Fibroblast of skin of right quadriceps (primary cell): ENCODE results near the gene MYO15B.

Source experiments
- DNase-seq: peaks from one replicate; pipeline ENCODE4 v3.0.0-alpha.2; 2013

MYO15B gene

DNA sequence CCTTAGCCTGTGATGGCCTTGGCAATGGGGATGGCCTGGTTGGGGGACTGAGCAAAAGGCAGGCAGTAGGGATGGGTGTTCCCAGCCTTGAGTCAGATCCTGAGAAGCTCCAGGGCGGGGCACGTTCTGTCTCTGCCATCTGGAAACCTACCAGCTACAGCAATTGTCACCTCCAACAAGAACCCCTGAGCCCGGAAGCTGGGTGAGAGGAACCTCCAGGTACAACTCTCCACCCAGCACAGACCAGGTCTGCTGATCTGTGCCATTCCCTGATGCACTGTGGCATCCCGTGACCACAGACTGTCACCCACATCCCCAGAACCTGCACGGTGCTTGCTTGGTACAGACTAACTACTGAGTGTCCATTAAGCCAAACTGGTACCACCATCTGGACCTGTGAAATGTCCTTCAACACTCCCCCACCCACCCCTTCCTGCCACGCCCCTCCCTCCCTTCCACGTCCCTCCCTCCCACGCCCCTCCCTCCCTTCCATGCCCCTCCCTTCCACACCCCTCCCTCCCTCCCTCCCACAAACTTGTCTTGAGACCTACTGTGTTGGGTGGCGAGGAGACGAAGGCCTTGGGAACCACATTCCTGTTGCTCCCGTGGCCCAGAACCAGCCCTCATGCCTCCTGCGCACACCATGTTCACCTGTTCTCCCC is 16.6 kb downstream of the MYO15B start:
- no peak for DNase-seq

DNA sequence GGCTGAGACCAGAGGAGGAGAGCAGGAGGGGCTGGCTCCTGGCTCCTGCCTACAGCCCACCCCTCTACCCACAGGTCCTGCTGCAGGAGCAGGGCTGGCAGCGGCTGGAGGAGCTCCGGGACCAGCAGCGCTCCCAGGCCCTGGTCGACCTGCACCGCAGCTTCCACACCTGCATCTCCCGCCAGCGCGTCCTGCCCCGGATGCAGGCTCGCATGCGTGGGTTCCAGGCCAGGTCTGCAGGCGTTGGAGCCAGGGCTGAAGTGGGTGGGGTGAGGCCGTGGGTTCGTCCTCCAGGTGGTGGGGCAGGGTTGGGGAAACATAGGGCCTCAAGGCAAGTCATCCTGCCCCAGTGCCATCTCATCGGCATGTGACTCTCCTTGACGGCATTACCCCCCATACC is 18.2 kb downstream of the MYO15B start:
- no peak for DNase-seq

DNA sequence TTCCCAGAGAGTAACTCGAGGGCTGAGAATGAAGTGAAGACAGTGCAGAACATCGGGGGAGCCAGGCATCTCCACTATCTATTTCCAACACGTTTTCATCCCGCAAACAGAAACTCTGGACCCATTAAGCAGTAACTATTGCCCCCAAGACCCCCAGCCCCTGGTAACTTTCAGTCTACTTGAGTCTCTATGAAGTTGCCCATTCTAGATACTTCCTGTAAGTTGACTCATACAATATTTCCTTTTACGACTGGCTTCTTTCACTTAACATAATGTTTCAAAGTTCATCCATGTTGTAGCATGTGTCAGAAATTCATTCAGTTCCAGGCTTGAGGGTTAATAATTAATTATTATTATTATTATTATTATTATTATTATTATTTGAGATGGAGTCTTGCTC is 19.5 kb downstream of the MYO15B start:
- no peak for DNase-seq

DNA sequence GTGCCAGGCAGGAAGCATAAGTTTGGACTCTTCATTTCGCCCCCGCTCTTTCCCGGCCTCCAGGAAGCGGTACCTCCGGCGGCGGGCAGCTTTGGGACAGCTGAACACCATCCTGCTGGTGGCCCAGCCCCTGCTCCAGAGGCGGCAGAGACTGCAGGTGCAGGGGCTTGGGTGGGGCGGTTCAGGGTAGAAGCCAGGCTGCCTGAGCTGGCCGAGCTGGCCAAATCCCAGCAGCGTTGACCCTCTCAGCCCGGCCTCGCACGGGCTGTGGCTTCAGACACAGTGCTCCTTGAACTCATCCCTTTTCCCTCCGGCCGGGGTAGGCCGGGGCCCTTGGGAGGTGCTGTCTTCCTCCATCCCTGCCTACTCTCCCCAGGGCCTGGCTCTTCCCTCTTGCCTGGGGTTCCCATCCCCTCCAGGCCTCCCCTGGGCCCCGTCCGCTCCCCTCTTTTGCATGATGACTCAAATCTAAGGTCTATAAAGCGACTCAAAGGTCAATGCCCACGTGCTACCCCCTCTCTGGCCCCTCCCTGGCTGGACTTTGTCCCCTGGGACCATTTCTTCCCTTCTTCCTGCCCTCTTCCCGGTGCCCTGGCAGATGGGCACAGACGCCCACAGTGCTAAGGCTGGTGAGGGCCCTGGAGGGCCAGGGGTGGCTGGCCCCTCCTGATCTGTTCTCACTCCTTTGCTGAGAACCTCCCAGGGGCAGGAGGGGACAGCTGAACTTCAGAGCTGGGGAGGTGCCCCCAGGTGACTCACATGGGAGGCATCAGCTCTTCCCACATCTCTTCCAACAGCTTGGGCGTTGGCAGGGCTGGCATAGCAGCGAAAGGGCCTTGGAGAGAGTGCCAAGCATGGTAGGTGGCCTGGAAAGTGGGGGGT is 22.7 kb downstream of the MYO15B start:
- DNase-seq = no peak

DNA sequence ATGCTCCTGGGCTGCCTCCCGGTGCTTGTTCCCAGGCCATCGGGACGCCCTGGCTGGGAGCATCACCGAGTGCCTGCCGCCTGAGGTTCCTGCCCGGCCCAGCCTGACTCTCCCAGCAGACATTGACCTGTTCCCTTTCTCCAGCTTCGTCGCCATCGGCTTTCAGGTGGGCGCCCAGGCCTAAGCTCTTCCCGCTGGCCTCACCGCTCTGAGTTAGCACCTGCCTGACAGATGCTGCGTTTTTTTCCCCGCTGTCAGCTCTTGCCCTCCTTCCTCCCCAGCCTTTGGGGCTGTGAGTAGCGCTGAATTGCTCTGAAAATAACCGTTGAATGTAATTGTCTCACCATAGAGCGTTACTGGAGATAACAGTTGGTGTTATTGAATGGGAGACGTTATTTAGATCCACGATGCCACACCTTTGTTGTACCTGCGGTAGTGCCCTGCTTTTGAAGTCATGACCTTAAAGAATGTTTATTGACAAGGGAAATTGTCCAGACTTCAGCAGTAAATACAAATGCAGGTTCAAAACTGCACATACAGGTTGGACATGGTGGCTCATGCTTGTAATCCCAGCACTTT is 24.3 kb downstream of the MYO15B start:
- no peak for DNase-seq

DNA sequence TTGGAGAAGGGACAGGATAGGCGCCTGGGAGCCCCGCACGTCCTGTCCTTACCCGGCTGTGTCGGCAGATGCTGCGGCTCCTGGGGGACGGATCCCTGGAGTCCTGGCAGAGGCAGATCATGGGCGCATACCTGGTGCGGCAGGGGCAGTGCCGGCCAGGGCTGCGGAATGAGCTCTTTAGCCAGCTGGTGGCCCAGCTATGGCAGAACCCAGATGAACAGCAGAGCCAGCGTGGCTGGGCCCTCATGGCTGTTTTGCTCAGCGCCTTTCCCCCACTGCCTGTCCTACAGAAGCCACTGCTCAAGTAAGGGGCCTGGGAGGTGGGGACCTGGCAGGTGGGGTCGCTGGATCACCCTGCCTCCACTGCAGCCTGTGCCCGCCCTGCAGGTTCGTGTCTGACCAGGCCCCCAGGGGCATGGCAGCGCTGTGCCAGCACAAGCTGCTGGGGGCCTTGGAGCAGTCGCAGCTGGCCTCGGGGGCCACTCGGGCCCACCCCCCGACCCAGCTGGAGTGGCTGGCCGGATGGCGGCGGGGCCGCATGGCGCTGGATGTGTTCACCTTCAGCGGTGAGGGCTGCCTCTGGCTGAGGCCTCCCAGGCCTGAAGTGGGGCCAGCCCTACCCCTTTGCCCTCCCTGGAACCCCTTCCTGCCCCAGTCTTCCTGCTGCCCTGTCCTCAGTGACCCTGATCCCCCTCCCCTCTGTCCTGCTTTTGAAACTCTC is 25.5 kb downstream of the MYO15B start:
- DNase-seq = no peak

DNA sequence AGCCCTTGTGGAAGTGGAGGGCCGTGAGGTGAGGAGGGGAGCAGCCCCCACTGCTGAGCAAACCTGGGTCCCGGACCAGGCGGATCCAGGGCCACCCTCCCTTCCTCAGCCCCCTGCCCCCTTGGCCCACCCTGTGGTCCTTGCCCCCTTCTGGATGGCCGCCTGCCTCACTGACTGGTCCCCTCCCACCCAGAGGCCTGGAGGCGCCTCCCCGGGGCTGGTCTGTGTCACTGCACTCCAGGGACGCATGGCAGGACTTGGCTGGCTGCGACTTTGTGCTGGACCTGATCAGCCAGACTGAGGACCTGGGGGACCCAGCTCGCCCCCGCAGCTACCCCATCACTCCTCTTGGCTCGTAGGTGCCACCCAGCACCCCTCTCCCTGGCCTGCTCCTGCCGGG is 26.4 kb downstream of the MYO15B start:
- no peak for DNase-seq

DNA sequence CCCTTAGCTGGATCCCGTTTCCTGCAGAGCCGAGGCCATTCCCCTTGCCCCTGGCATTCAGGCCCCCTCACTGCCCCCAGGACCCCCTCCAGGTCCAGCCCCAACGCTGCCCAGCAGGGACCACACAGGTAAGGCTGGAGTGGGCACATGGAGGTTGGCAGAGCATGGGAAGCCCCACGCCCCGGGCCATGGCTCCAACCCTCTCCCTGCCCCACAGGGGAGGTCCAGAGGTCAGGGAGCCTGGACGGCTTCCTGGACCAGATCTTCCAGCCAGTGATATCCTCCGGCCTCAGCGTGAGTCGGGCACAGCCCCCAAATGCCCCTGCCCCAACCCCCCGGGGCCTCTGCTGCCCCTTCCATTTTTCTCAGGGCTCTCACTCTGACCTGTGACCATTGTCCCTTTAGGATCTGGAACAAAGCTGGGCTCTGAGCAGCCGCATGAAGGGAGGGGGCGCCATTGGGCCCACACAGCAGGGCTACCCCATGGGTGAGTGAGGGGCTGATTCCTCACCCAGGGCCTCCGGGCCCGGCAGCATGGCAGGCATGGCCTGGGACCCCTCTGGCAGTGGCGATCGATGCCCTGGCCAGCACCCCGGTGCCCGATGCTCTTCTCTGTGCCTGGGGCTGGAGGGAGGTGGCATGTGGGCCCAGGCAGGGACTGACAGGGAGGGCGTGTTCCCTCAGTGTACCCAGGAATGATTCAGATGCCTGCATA is 27.1 kb downstream of the MYO15B start:
- no peak for DNase-seq

DNA sequence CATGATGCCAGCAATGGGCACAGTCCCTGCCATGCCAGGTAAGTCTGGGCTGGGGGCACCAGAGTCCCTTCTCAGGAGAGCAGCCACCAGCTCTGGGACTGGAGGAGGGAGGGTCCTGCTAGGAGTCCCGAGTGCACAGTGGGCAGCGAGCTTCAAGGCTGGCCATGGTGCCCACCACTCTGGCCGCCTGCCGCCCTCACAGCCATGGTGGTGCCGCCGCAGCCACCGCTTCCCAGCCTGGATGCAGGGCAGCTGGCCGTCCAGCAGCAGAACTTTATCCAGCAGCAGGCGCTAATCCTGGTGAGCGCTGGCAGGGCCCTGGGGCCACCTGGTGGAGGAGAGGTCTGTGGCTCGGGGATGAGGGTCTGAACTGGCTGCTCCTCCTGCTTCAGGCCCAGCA is 27.7 kb downstream of the MYO15B start:
- DNase-seq = no peak

DNA sequence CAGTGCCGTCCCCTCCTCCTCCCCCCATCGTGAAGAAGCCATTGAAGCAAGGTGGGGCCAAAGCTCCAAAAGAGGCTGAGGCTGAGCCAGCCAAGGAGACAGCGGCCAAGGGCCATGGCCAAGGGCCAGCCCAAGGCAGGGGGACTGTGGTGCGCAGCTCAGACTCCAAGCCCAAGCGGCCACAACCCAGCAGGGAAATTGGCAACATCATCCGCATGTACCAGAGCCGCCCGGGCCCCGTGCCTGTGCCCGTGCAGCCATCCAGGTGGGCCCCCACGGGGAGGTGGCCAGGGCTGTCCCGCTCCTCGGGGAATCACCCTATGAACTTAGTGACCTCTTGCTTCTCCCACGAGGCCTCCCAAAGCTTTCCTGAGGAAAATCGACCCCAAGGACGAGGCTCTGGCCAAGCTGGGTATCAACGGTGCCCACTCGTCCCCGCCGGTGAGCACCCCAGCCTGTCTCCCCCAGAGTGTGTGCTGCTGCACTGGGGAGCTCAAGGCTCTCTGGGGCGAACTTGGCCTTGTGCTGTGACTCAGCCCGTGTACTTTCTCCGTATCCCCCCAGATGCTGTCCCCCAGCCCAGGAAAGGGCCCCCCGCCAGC is 29.0 kb downstream of the MYO15B start:
- no peak for DNase-seq

DNA sequence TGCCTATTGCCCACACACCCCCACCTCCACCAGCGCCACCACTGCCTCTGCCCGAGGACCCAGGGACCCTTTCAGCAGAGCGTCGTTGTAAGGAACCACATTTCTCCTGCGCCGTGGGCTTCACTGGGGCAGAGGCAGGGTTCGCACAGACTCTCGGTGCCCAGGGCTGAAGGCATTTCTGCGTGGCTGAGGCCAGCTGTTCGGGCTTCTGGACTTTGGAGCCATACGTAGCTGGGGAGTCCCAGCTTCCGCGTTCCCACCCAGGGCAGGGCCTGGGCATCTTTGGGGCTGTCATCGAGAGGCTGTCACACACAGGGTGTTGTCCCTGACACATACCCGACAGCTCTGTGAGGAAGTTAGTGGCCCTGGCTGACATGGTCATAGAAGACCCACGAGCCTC is 29.6 kb downstream of the MYO15B start:
- DNase-seq = no peak

DNA sequence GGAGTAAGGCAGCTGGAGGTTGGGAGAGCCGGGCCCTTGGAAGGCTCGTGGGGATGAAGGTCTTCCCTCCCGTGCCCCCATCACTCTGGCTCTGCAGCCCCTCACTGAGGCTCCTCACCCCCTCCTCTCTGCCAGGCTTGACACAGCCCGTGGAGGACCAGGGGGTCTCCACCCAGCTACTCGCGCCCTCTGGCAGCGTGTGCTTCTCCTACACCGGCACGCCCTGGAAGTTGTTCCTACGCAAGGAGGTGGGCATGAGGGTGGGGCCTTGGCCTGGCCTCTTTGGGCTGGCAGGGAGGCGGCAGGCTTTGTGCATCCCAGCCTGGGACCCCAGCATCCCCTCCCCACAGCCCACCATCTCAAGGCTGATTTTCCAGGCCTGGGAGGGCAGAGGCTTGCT is 30.1 kb downstream of the MYO15B start:
- DNase-seq = no peak

DNA sequence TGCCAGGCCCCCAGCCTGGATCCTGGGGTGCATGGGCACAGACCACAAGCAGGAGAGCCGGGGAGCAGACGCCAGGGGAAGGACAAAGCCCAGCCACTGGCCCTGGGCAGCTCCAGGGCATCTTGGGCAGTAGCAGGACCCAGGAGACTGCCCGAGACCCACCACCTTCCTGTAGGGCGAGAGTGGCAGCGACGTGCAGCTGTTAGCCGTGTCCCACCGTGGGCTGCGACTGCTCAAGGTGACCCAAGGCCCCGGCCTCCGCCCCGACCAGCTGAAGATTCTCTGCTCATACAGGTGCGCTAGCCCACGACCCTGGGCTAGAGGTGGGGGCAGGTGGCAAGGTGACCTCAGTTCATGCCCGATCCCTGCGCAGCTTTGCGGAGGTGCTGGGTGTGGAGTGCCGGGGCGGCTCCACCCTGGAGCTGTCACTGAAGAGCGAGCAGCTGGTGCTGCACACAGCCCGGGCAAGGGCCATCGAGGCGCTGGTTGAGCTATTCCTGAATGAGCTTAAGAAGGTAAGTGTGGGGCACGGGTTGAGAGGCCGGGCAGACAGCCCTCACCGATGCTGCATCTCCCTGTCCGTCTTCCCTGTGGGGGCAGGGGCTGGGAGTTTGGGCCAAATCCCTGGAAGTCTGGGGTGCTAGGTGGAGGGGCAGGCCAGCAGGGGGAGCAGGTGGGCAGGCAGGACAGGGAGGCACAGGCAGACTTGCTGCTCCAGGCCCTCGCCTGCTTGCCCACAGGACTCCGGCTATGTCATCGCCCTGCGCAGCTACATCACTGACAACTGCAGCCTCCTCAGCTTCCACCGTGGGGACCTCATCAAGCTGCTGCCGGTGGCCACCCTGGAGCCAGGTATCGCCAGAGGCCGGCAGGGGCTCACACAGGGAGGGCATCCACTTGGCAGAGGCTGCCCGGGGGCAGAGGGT is 32.2 kb downstream of the MYO15B start:
- peak; percentile 24 for DNase-seq

DNA sequence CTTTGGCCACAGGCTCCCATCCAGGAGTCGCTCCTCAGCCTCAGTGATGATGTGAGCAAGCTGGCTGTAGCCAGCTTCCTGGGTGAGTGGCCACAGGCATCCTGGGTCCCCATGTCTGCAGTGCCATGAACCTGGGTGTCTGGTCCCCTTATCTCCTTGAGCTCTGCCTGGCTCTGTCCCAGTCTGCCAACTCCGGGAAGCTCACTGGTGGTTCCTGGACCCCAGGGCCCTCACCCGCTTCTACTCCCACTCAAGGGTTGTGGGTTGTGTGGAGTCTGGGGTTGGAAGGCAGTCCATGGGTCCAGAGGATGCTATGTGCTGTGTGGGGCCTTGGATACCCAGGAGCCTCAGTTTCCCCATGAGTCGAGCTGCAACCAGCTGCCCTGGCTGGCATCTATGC is 33.9 kb downstream of the MYO15B start:
- DNase-seq = no peak

DNA sequence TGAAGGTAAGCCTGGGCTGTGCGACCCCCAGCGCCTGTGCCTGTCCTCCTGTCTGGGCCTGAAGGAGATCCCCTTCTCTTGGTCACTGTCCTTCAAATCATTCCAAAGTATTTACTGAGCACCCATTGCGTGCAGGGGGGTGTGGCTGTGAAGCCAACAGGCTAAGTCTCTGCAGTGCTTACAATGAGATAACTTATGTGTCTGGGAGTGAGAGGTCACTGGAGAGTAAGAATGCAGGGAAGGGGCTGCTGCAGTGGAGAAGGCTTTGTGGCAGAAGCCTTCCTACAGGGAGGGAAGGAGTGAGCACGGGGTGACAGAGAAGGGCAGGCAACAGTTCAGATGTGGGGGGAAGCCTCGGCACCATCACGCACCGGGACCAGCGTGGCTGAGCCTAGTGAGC is 34.5 kb downstream of the MYO15B start:
- no peak for DNase-seq

DNA sequence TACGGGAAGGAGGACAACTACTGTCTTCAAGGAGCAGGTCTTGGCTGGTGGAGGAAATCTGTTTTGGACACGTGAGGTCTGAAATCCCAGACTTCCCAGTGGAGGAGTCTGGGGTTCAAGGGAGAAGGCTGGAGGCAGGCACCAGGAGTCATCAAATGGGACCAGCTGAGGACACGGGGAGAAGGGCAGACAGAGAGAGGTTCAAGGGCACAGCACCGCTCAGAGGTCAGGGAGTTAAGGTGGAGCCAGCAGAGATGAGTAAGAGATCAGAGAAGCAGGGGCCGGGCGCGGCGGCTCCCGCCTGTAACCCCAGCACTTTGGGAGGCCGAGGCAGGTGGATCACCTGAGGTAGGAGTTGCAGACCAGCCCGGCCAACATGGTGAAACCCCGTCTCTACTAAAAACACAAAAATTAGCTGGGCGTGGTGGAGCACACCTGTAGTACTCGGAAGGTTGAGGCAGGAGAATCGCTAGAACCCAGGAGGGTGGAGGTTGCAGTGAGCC is 35.2 kb downstream of the MYO15B start:
- DNase-seq = no peak

DNA sequence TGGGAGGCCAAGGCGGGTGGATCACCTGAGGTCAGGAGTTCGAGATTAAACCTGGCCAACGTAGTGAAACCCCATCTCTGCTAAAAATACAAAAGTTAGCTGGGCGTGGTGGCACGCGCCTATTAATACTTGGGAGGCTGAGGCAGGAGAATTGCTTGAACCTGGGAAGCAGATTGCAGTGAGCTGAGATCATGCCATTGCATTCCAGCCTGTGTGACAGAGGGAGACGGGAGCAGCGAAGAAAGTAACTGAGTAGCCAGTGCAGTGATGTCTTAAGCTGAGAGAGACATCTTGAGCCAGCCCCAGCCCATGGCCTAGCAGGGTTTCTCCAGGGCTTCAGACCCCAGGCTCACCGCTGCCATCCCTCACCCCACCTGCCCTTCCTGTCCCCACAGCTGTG is 35.8 kb downstream of the MYO15B start:
- DNase-seq = no peak

DNA sequence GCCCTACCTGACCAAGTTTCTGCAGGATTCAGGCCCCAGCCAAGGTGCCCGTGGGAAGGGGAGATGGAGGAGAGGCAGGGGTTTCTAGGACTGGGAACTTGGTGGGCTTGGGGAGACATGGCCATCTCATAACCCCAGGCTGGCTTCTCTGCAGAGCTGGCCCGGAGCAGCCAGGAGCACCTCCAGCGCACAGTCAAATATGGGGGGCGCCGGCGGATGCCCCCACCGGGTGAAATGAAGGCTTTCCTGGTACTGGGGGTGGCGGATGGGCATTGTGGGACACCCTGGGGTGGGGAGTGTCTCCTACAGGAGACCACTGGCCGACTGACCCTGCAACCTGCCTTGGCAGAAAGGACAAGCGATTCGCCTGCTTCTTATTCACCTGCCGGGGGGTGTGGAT is 36.4 kb downstream of the MYO15B start:
- no peak for DNase-seq

DNA sequence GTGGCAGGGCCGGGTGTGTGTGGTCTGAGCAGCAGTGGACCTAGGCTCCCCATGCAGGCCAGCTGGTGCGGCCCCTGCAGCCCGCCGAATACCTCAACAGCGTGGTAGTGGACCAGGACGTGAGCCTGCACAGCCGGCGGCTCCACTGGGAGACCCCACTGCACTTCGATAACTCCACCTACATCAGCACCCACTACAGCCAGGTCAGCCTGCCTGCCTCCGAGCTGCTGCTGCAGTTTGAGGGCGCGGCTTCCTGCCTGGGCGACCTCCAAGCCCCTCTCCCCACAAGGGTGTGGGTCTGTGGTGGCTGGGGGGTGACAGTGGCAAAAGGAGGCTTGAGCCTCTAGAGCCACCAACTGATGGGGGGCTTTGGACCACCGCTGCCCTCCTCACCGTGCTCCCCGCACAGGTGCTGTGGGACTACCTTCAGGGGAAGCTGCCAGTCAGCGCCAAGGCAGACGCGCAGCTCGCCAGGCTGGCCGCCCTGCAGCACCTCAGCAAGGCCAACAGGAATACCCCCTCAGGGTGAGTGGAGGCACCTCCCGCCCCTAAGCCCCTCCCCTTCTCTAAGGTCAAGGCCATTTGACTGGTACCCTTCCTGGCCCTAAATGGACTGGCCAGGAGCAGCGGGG is 37.2 kb downstream of the MYO15B start:
- DNase-seq = no peak

DNA sequence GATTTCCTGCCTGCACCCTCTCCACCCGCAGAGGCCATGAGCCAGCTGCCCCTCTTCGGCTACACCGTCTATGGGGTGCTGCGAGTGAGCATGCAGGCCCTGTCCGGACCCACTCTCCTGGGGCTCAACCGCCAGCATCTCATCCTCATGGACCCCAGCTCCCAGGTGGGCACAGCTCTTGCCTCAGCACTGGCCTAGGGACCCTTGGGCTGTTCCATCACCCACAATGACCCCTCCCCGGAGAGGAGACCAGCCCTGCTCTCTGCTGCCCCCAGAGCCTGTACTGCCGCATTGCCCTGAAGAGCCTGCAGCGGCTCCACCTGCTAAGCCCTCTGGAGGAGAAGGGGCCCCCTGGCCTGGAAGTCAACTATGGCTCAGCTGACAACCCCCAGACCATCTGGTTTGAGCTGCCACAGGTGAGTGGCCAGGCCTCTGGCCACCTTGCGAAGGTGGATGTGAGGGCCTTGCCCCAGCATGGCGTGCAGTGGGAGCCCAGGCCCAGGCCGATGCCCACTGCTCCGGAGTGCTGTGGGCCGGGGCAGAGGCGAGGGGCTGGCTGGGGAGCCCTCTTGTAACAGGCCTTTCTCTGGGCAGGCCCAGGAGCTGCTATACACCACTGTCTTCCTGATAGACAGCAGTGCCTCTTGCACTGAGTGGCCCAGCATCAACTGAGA is 38.4 kb downstream of the MYO15B start:
- DNase-seq = no peak
